Thoracic aorta (tissue), 2 donors: ENCODE measurements around the gene POU6F2. TPM values are rescaled to one million over a fixed set of nuclear protein-coding genes. Genes with fewer than 3 reads are reported as not detected.
A peak's percentile ranks its signal among the peaks of the same experiment; 100 is the strongest.

Source experiments
- ATAC-seq: fragments of 150-250 bp; one replicate; pipeline ENCODE4 v1.8.0; 2017; ENCODE audit warnings: low read depth; ENCODE audit not compliant: insufficient number of reproducible peaks, low FRiP score
- DNase-seq: peaks from one replicate; pipeline ENCODE4 v3.0.0-alpha.2; 2020; ENCODE audit warnings: low spot score
- H3K27ac ChIP-seq, 2 donors: fragments of 200-600 bp; sonication (generic); 1 replicate in 1 of 2; 2 replicates in 1 of 2; pipeline ENCODE4 v1.5.1; 2016; ENCODE audit warnings: mild to moderate bottlenecking in 2 of 2, moderate library complexity in 2 of 2
- H3K27me3 ChIP-seq: fragments of 200-600 bp; sonication (generic); replicated peaks from 2 replicates; pipeline ENCODE4 v1.6.0; 2016; ENCODE audit warnings: mild to moderate bottlenecking; ENCODE audit not compliant: insufficient read depth
- H3K36me3 ChIP-seq: fragments of 200-600 bp; sonication (generic); one replicate; pipeline ENCODE4 v1.5.1; 2016
- H3K4me1 ChIP-seq, 2 donors: fragments of 200-600 bp; sonication (generic); 1 replicate in 1 of 2; 2 replicates in 1 of 2; pipeline versions ENCODE4 v1.5.1 to v1.6.0; 2016; ENCODE audit warnings: low read depth in 2 of 2, mild to moderate bottlenecking in 1 of 2; ENCODE audit not compliant: control insufficient read depth in 1 of 2
- H3K4me3 ChIP-seq: fragments of 200-600 bp; sonication (generic); 2 replicates; pipeline ENCODE4 v1.5.1; 2016; ENCODE audit warnings: mild to moderate bottlenecking
- H3K9me3 ChIP-seq: fragments of 200-600 bp; sonication (generic); 2 replicates; pipeline ENCODE4 v1.5.1; 2016
- total RNA-seq, 2 donors: library from RNA; depleted of rRNA; stranded (reverse); fragments of >200 nt; gene quantifications; one replicate each; pipeline versions ENCODE4 v1.1.0 to v1.2.3, GENCODE V29; 2016
- TF ChIP-seq, protein P1 (sequence below): fragments of 200-600 bp; sonication (generic); IDR thresholded peaks from one replicate; pipeline ENCODE4 v1.5.1; 2019; ENCODE audit warnings: antibody characterized with exemption

The POU6F2 gene
- total RNA-seq, 2 donors from 2014 or later: not detected

- H3K27ac ChIP-seq: no peak overlapping the region
- H3K27me3 ChIP-seq: no peaks in the 10 kb centered on the region
- DNase-seq (no peak), ATAC-seq (no peak)
- no peaks in the 10 kb centered on the region for H3K4me1 ChIP-seq
- H3K36me3 ChIP-seq: no peaks in the 10 kb centered on the region
- H3K4me3 ChIP-seq: no peak overlapping the region
- TF ChIP-seq, protein P1, sequence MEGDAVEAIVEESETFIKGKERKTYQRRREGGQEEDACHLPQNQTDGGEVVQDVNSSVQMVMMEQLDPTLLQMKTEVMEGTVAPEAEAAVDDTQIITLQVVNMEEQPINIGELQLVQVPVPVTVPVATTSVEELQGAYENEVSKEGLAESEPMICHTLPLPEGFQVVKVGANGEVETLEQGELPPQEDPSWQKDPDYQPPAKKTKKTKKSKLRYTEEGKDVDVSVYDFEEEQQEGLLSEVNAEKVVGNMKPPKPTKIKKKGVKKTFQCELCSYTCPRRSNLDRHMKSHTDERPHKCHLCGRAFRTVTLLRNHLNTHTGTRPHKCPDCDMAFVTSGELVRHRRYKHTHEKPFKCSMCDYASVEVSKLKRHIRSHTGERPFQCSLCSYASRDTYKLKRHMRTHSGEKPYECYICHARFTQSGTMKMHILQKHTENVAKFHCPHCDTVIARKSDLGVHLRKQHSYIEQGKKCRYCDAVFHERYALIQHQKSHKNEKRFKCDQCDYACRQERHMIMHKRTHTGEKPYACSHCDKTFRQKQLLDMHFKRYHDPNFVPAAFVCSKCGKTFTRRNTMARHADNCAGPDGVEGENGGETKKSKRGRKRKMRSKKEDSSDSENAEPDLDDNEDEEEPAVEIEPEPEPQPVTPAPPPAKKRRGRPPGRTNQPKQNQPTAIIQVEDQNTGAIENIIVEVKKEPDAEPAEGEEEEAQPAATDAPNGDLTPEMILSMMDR: no peak
- H3K9me3 ChIP-seq: no peaks in the 10 kb centered on the region
Measured at GRCh38 chr7:39408906-39409305, 431.2 kb downstream of the POU6F2 start.

DNA sequence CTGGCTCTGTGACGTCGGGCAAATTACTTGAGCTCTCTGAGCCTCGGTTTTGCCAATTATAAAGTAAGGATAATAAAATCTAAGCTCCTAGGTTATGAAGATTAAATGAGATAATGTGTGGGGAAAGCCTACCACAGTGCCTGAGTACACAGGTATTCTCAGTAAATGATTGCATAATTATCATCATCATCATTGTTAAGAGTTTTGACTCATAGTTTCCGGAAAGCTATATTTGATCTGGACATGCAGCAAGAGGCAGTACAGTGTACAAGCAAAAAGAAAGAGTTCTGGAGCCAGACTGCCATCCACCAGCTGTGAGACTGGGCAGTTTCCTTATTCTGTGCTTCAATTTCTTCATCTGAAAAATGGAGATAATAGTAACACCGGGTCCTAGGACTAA lies 432.9 kb downstream of the POU6F2 start:
- Histone ChIP-seq H3K4me3 (no peak overlapping the region), H3K9me3 (no peaks in the 10 kb centered on the region), H3K27ac (no peak overlapping the region), H3K4me1 (no peaks in the 10 kb centered on the region), H3K36me3 (no peaks in the 10 kb centered on the region), H3K27me3 (no peaks in the 10 kb centered on the region)
- DNase-seq (no peak), ATAC-seq (no peak)
- TF ChIP-seq, protein P1: no peak

- Histone ChIP-seq H3K36me3 (no peaks in the 10 kb centered on the region), H3K27ac (peak overlapping the region in 1 of 2 donors; percentile 37), H3K9me3 (no peaks in the 10 kb centered on the region), H3K27me3 (no peaks in the 10 kb centered on the region), H3K4me1 (no peaks in the 10 kb centered on the region), H3K4me3 (peak overlapping the region; percentile 78)
- TF ChIP-seq, protein P1: no peak
- DNase-seq: no peak
- no peak for ATAC-seq
Measured at GRCh38 chr7:39413636-39414223, 436.0 kb downstream of the POU6F2 start.

GRCh38 chr7:39414224-39415035 lies 436.7 kb downstream of the POU6F2 start:
- Histone ChIP-seq H3K27ac (peak overlapping the region in 1 of 2 donors; percentile 37), H3K27me3 (no peaks in the 10 kb centered on the region), H3K9me3 (no peaks in the 10 kb centered on the region), H3K36me3 (no peaks in the 10 kb centered on the region), H3K4me3 (peak overlapping the region; percentile 78), H3K4me1 (no peaks in the 10 kb centered on the region)
- ATAC-seq (peak; percentile 26), DNase-seq (no peak)
- TF ChIP-seq, protein P1: no peak

GRCh38 chr7:39415091-39415787 lies 437.5 kb downstream of the POU6F2 start:
- H3K4me1 ChIP-seq: no peaks in the 10 kb centered on the region
- ATAC-seq: no peak

More at GRCh38 chr7:39415091-39415787, 437.5 kb downstream of the POU6F2 start:
- TF ChIP-seq, protein P1: no peak
- Histone ChIP-seq H3K27ac (no peak overlapping the region), H3K27me3 (no peaks in the 10 kb centered on the region), H3K9me3 (no peaks in the 10 kb centered on the region), H3K4me3 (peak overlapping the region; percentile 78), H3K36me3 (no peaks in the 10 kb centered on the region)
- DNase-seq: no peak
